ENCODE measurements around the gene ZFAND3.

DNA sequence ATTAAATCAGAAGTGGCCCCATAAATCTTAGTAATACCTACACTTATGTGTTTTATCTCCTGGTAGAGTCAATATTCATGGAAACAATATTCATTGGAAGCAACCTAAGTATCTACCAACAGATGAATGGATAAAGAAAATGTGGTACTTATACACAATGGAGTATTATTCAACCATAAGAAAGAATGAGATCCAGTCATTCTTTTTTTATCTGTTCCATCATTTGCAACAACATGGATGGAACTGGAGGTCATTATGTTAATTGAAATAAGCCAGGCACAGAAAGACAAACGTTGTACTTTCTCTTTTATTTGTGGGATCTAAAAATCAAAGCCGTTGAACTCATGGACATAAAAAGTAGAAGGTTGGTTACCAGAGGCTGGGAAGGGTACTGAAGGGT, 268.5 kb downstream of the ZFAND3 start:
- TF ChIP-seq, protein P1, sequence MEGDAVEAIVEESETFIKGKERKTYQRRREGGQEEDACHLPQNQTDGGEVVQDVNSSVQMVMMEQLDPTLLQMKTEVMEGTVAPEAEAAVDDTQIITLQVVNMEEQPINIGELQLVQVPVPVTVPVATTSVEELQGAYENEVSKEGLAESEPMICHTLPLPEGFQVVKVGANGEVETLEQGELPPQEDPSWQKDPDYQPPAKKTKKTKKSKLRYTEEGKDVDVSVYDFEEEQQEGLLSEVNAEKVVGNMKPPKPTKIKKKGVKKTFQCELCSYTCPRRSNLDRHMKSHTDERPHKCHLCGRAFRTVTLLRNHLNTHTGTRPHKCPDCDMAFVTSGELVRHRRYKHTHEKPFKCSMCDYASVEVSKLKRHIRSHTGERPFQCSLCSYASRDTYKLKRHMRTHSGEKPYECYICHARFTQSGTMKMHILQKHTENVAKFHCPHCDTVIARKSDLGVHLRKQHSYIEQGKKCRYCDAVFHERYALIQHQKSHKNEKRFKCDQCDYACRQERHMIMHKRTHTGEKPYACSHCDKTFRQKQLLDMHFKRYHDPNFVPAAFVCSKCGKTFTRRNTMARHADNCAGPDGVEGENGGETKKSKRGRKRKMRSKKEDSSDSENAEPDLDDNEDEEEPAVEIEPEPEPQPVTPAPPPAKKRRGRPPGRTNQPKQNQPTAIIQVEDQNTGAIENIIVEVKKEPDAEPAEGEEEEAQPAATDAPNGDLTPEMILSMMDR (conservative IDR thresholded peaks at IDR 0.05 in 1 of 2, IDR thresholded peaks at IDR 0.05 in 1 of 2; ENCODE audit: low read depth in 1 of 2, low read length in 2 of 2): no peak
- no peak for TF ChIP-seq EZH2 (IDR thresholded peaks at IDR 0.05; ENCODE audit: low read length, missing control alignments)

Measured in fibroblast of lung (primary cell).